Astrocyte of the cerebellum (primary cell): ENCODE data around the gene TSHZ2.

Experiments used
- DNase-seq: peaks from one replicate; pipeline ENCODE4 v3.0.0-alpha.2; 2011; ENCODE audit warnings: low read depth
- H3K4me3 ChIP-seq: 2 replicates; pipeline ENCODE4 v1.5.1; 2011; ENCODE audit warnings: mild to moderate bottlenecking, low read depth, low read length, moderate library complexity
- in situ Hi-C: cut with HindIII; loops from 2 replicates; pipeline ENCODE4 v1.10.0; 2017; ENCODE audit warnings: low sequenced_read_pairs
- TF ChIP-seq, protein P1 (sequence below): IDR thresholded peaks from 2 replicates; pipeline ENCODE4 v1.5.1; 2012; ENCODE audit warnings: low read length, low read depth, moderate library complexity, mild to moderate bottlenecking; ENCODE audit errors: missing control alignments

The TSHZ2 gene

GRCh38 chr20:53098621-53099020, 126.5 kb downstream of the TSHZ2 start:
- TF ChIP-seq, protein P1, sequence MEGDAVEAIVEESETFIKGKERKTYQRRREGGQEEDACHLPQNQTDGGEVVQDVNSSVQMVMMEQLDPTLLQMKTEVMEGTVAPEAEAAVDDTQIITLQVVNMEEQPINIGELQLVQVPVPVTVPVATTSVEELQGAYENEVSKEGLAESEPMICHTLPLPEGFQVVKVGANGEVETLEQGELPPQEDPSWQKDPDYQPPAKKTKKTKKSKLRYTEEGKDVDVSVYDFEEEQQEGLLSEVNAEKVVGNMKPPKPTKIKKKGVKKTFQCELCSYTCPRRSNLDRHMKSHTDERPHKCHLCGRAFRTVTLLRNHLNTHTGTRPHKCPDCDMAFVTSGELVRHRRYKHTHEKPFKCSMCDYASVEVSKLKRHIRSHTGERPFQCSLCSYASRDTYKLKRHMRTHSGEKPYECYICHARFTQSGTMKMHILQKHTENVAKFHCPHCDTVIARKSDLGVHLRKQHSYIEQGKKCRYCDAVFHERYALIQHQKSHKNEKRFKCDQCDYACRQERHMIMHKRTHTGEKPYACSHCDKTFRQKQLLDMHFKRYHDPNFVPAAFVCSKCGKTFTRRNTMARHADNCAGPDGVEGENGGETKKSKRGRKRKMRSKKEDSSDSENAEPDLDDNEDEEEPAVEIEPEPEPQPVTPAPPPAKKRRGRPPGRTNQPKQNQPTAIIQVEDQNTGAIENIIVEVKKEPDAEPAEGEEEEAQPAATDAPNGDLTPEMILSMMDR, result no peak
- DNase-seq, result no peak
- in situ Hi-C loops, result no loop called here
- no peak overlapping the region for H3K4me3 ChIP-seq

- H3K4me3 ChIP-seq, result no peak overlapping the region
- TF ChIP-seq, protein P1, result no peak
- in situ Hi-C loops, result no loop called here
- no peak for DNase-seq
Measured at GRCh38 chr20:53099856-53100255, 127.7 kb downstream of the TSHZ2 start.

GRCh38 chr20:53100476-53100911, 128.3 kb downstream of the TSHZ2 start:
- no peak for DNase-seq
- in situ Hi-C loops, result no loop called here
- no peak overlapping the region for H3K4me3 ChIP-seq
- TF ChIP-seq, protein P1, result no peak

DNA sequence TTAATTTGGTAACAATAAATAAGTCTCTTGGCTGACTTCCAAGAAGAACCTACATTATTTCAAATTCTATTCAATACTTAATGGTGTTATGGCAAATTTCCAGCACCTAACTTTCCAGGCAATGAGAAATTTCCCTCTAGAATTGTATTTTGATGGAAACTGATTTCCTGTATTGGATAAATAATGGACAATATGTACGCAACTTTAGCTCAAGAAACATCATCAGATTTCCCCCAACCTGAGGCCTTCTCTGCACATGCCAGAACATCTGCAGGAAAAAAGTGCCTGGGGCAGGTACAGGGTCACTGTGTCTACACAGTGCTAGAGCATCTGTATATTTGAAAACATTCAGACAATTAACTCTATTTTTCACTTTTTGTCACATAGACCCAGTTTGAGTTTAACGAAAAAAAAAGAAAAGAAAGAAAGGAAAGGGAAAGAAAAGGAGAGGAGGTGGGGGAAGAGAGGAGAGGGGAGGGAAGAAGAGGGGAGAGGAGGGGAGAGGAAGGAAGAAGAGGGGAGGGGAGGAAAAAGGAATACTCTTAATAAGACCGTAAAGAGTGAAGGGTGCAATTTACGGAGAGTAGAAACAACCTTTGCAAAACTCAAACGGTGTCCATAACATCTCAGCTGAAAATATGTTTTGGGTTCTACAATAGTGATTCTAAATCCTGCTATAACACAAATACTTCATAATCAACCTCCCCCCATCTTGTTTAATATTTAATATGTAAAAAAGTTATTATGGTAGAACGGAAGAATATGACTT, 130.0 kb downstream of the TSHZ2 start:
- in situ Hi-C loops, result no loop called here
- no peak overlapping the region for H3K4me3 ChIP-seq
- TF ChIP-seq, protein P1, result no peak
- DNase-seq, result no peak

DNA sequence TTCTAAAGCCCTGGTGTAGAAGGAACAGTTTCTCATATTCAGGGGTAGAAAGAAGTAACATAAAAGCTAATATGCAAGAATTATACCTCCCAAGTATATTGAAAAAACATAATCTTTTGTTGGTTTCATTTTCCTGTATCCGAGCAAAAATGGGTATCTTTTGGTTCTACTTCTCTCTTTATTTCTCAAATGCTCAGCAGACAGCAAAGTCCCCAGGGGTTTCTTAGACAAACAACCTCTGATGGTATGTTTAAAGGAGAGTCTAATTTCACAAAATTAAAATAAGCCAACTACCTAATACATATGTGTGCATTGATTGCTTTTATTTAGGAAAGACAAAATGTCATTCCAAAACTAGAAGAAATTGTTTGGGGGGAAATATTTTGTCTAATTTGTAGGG, 131.0 kb downstream of the TSHZ2 start:
- TF ChIP-seq, protein P1, result no peak
- in situ Hi-C loops, result no loop called here
- DNase-seq, result no peak
- H3K4me3 ChIP-seq, result no peak overlapping the region

DNA sequence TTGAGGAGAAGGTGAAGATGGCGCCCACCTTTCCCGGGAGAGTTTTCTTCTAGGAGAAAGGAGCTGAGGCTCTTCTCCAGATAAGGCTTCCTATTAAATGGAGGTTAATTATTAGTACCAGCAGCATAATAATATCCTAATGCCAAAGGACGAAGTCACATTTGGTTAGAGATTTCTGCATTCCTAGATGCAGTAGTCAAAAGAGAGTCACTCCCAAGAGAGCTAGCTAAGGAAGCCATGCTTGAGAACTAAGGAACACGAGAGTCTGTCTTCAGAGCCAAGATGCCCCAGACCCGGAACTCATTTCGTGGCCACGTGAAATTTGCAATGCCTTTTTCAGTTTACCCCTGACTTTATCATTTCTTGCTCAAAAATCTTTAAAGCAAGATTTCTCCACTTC, 132.7 kb downstream of the TSHZ2 start:
- no peak for DNase-seq
- TF ChIP-seq, protein P1, result no peak
- in situ Hi-C loops, result no loop called here
- H3K4me3 ChIP-seq, result no peak overlapping the region

DNA sequence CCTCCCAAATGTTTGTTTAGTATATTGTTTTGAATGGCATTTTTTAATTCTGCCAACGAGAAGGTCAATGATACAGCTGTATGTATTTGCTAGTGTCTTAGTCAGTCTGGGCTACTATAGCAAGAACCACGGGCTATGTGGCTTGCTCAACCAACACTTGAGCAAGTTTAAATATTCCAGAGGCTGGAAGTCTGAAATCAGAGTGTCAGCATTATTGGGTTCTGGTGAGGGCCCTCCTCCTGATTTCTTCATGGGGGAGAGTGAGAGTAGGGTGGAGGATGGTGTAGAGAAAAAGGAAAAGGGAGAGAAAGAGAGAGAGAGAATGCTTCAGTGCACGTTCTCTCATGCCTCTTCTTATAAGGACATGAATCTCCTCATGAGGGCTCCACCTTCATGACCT, 144.6 kb downstream of the TSHZ2 start:
- no peak overlapping the region for H3K4me3 ChIP-seq
- TF ChIP-seq, protein P1, result no peak
- in situ Hi-C loops, result no loop called here
- no peak for DNase-seq
